Hepatocyte (in vitro differentiated cells): ENCODE results near the gene CASTOR1.

ENCODE experiments used
- EZH2 ChIP-seq: fragments of 200-600 bp; sonication (generic); IDR thresholded peaks from 2 replicates; pipeline ENCODE4 v1.6.1; 2016; ENCODE audit warnings: antibody characterized with exemption, mild to moderate bottlenecking, borderline replicate concordance
- EZH2phosphoT487 ChIP-seq: fragments of 200-600 bp; sonication (generic); IDR thresholded peaks from one replicate; pipeline ENCODE4 v1.6.1; 2018; ENCODE audit warnings: antibody characterized with exemption, mild to moderate bottlenecking, low read depth, moderate library complexity; ENCODE audit not compliant: unreplicated experiment, severe bottlenecking
- TF ChIP-seq, protein P1 (sequence below): fragments of 200-600 bp; sonication (generic); IDR thresholded peaks from 2 replicates; pipeline ENCODE4 v1.5.1; 2016; ENCODE audit warnings: antibody characterized with exemption, mild to moderate bottlenecking; ENCODE audit not compliant: poor library complexity

DNA sequence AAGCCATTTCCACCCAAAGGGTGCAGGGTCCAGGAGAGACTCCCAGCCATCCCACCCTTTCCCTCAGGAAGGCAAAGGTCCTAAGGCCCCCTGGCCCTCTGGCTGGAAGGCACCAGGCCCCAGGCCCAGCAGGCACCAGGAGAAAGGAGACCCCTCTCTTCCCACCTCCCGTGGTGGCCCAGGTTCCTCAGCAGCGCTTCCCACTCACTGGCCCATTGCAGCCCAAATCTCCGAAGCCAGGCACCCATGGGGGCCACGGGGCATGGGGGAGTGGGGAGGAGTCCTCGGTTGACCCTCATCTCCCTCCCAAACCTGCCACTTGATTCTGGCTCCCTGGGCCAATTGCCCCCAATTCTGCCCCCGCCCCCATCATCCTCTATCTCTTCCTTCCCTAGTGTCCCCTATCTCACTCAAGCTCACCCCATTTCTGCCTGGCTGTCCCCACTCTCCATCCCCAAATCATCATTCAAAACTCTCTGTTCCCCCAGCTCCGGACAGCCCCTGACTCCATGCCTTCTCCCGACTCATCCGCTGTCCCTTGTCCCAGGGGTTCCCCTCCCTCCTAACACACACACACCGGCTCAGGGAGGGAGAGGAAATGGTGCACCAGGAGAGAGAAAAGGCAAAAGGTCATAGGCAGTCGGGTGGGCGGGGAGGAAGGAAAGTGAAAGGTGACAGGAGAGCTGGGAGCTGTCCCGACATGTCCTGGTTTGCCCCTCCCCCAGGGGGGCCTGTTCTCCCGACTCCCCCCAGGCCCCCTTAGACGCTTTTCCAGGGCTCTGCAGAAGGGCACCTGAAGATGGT, 43.9 kb downstream of the CASTOR1 start:
- TF ChIP-seq, protein P1, sequence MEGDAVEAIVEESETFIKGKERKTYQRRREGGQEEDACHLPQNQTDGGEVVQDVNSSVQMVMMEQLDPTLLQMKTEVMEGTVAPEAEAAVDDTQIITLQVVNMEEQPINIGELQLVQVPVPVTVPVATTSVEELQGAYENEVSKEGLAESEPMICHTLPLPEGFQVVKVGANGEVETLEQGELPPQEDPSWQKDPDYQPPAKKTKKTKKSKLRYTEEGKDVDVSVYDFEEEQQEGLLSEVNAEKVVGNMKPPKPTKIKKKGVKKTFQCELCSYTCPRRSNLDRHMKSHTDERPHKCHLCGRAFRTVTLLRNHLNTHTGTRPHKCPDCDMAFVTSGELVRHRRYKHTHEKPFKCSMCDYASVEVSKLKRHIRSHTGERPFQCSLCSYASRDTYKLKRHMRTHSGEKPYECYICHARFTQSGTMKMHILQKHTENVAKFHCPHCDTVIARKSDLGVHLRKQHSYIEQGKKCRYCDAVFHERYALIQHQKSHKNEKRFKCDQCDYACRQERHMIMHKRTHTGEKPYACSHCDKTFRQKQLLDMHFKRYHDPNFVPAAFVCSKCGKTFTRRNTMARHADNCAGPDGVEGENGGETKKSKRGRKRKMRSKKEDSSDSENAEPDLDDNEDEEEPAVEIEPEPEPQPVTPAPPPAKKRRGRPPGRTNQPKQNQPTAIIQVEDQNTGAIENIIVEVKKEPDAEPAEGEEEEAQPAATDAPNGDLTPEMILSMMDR, result no peak
- no peak for TF ChIP-seq EZH2
- no peak for TF ChIP-seq EZH2phosphoT487
